ENCODE measurements around the gene LTB4R2. TPM values are rescaled to one million over a fixed set of nuclear protein-coding genes. Genes with fewer than 3 reads are reported as not detected.

LTB4R2 gene
- total and polyA plus RNA-seq, 2 donors (not counting 3 experiments of a cell fraction or from before 2014, with no cell fraction given), result 5.5 to 13.1 TPM

- Histone ChIP-seq H3K9me1 (replicated peaks; ENCODE audit: control insufficient read depth, extremely low read depth, insufficient read depth, low read length) (no peaks in the 10 kb centered on the region), H3K79me2 (ENCODE audit: control insufficient read depth, insufficient read depth, low read length) (no peaks in the 10 kb centered on the region), H3K9ac (replicated peaks; ENCODE audit: extremely low read depth, insufficient read depth, low read length) (no peak overlapping the region), H2AFZ (ENCODE audit: low read depth, low read length) (no peak overlapping the region), H3K36me3 (ENCODE audit: control insufficient read depth in 2 of 2, extremely low read depth in 1 of 2, insufficient read depth in 2 of 2, low read length in 2 of 2) (peaks cover 0 to 18% of the 10 kb centered on the region in 2 experiments), H3K27ac (ENCODE audit: insufficient read depth, low read depth, low read length) (no peak overlapping the region), H4K20me1 (replicated peaks; ENCODE audit: control insufficient read depth, extremely low read depth, insufficient read depth, low read length) (no peaks in the 10 kb centered on the region), H3K4me1 (ENCODE audit: control insufficient read depth, extremely low read depth, insufficient read depth, low read length) (peaks cover 5% of the 10 kb centered on the region), H3K9me3 (replicated peaks; ENCODE audit: control insufficient read depth, insufficient read depth, low read length) (no peaks in the 10 kb centered on the region), H3K4me3 (replicated peaks in 1 of 3; ENCODE audit: insufficient read depth in 1 of 3, low read depth in 1 of 3, low read length in 3 of 3) (no peak overlapping the region), H3K4me2 (ENCODE audit: insufficient read depth, low read length) (no peak overlapping the region), H3K27me3 (ENCODE audit: control insufficient read depth in 2 of 2, insufficient read depth in 2 of 2, low read length in 2 of 2) (no peaks in the 10 kb centered on the region)
- TF ChIP-seq POLR2A (IDR thresholded peaks at IDR 0.05; ENCODE audit: low read depth, low read length) (no peak), JUN (IDR thresholded peaks at IDR 0.05; ENCODE audit: borderline replicate concordance, insufficient read depth, insufficient read length, low read depth) (no peak), FOS (IDR thresholded peaks at IDR 0.05; ENCODE audit: borderline replicate concordance, insufficient read depth, low read length) (no peak), POLR2AphosphoS5 (IDR thresholded peaks at IDR 0.05; ENCODE audit: insufficient read depth, low read depth, low read length) (no peak), CTCF (IDR thresholded peaks at IDR 0.05; ENCODE audit: extremely low read depth in 1 of 2, insufficient read depth in 1 of 2, low read depth in 1 of 2, low read length in 2 of 2) (no peak), EZH2 (IDR thresholded peaks at IDR 0.05; ENCODE audit: borderline replicate concordance, low read depth, low read length, severe bottlenecking) (no peak), MAX (IDR thresholded peaks at IDR 0.05; ENCODE audit: insufficient read depth, insufficient read length) (no peak), GATA2 (IDR thresholded peaks at IDR 0.05; ENCODE audit: insufficient read depth, insufficient read length, low read depth, low read length) (no peak)
- FAIRE-seq (no peak), DNase-seq (ENCODE audit: low read depth, low spot score) (no peak)
- CTCF ChIA-PET, result interaction anchor here (4.4 to 20.1 kb wide), 3 partner anchors 8 to 108 kb away, joined by 14 to 811 read pairs (median 23); partner anchors contain the start of genes CBLN3, CIDEB and KHNYN
- intact Hi-C loops (cut with micrococcal nuclease), result no loop called here
- dilution Hi-C loops (cut with MboI; ENCODE audit: extremely low pct_ligation_motif_present, low sequenced_read_pairs), result no loop called here
- POLR2A ChIA-PET, result no interaction called here
- BruUV-seq (replicated peaks), result no TSS peak
Observed at GRCh38 chr14:24325963-24326362, 16.0 kb downstream of the LTB4R2 start.

Data from endothelial cell of umbilical vein (primary cell).